Progenitor cell of endocrine pancreas (in vitro differentiated cells): Measurements from ENCODE around the gene GALNT8. TPM values are rescaled to one million over a fixed set of nuclear protein-coding genes. Genes with fewer than 3 reads are reported as not detected.
"Not testable (repeated sequence)": the region's sequence is repeated elsewhere in the genome, so short reads cannot be mapped to it uniquely, and the experiment has no call there.

ENCODE experiments used
- DNase-seq: peaks from one replicate; pipeline ENCODE4 v3.0.0; 2021; ENCODE audit warnings: low spot score; ENCODE audit not compliant: unreplicated experiment
- H3K27ac Mint-ChIP-seq: 2 replicates; pipeline ENCODE4 v1.8.0; 2021; ENCODE audit warnings: mild to moderate bottlenecking, moderate library complexity, mixed read lengths
- H3K27me3 Mint-ChIP-seq: 2 replicates; pipeline ENCODE4 v1.8.0; 2021; ENCODE audit warnings: mixed read lengths
- H3K36me3 Mint-ChIP-seq: 2 replicates; pipeline ENCODE4 v1.8.0; 2022; ENCODE audit warnings: mixed read lengths; ENCODE audit not compliant: insufficient read depth
- H3K4me1 Mint-ChIP-seq: 2 replicates; pipeline ENCODE4 v1.8.0; 2021; ENCODE audit warnings: low read depth, mixed read lengths
- H3K4me3 Mint-ChIP-seq: 2 replicates; pipeline ENCODE4 v1.8.0; 2021; ENCODE audit warnings: low read depth, mild to moderate bottlenecking, moderate library complexity, mixed read lengths
- H3K9me3 Mint-ChIP-seq: 2 replicates; pipeline ENCODE4 v1.8.0; 2021; ENCODE audit warnings: low read depth, mixed read lengths
- CTCF ChIP-seq: fragments of 200-600 bp; sonication (generic); IDR thresholded peaks from one replicate; pipeline ENCODE4 v1.5.0; 2021; ENCODE audit warnings: antibody characterized with exemption, mild to moderate bottlenecking; ENCODE audit not compliant: unreplicated experiment
- total RNA-seq: library from RNA; stranded (reverse); gene quantifications from 2 replicates; pipeline ENCODE4 v1.2.1, GENCODE V29; 2021

Gene GALNT8
- total RNA-seq, 1 donor from 2014 or later: 15.6 TPM

- no peak for DNase-seq
- H3K36me3 Mint-ChIP-seq: peaks cover 1% of the 10 kb centered on the region
- H3K9me3 Mint-ChIP-seq: peaks cover 11% of the 10 kb centered on the region
- H3K4me1 Mint-ChIP-seq: peaks cover 7% of the 10 kb centered on the region
- H3K27ac Mint-ChIP-seq: no peak overlapping the region
- peaks cover 12% of the 10 kb centered on the region for H3K27me3 Mint-ChIP-seq
- no peak for TF ChIP-seq CTCF
- no peak overlapping the region for H3K4me3 Mint-ChIP-seq
Observed at GRCh38 chr12:4710113-4710512, 10.1 kb upstream of the GALNT8 start.

GRCh38 chr12:4714879-4715278 is 5.3 kb upstream of the GALNT8 start:
- H3K4me1 Mint-ChIP-seq: peaks cover 1% of the 10 kb centered on the region
- DNase-seq: no peak
- H3K4me3 Mint-ChIP-seq: no peak overlapping the region
- no peaks in the 10 kb centered on the region for H3K36me3 Mint-ChIP-seq
- H3K9me3 Mint-ChIP-seq: no peaks in the 10 kb centered on the region
- no peak for TF ChIP-seq CTCF
- H3K27ac Mint-ChIP-seq: no peak overlapping the region
- peaks cover 14% of the 10 kb centered on the region for H3K27me3 Mint-ChIP-seq

- Mint-ChIP-seq H3K4me1 (peaks cover 11% of the 10 kb centered on the region), H3K27me3 (peaks cover 43% of the 10 kb centered on the region), H3K27ac (no peak overlapping the region), H3K9me3 (no peaks in the 10 kb centered on the region), H3K36me3 (no peaks in the 10 kb centered on the region), H3K4me3 (no peak overlapping the region)
- no peak for DNase-seq
- no peak for TF ChIP-seq CTCF
Observed at GRCh38 chr12:4717806-4718205, 2.4 kb upstream of the GALNT8 start.

- Mint-ChIP-seq H3K9me3 (no peaks in the 10 kb centered on the region), H3K27me3 (peaks cover 46% of the 10 kb centered on the region), H3K27ac (no peak overlapping the region), H3K36me3 (no peaks in the 10 kb centered on the region), H3K4me1 (peaks cover 11% of the 10 kb centered on the region), H3K4me3 (no peak overlapping the region)
- DNase-seq: no peak
- no peak for TF ChIP-seq CTCF
Observed at GRCh38 chr12:4720637-4720995, 416 bp downstream of the GALNT8 start.

GRCh38 chr12:4721587-4721986 is 1.4 kb downstream of the GALNT8 start:
- H3K9me3 Mint-ChIP-seq, H3K36me3 Mint-ChIP-seq, H3K27ac Mint-ChIP-seq, DNase-seq, H3K4me3 Mint-ChIP-seq: not testable (repeated sequence)
- peaks cover 46% of the 10 kb centered on the region for H3K27me3 Mint-ChIP-seq
- peaks cover 11% of the 10 kb centered on the region for H3K4me1 Mint-ChIP-seq

GRCh38 chr12:4723226-4723625 is 3.0 kb downstream of the GALNT8 start:
- DNase-seq: no peak
- H3K27ac Mint-ChIP-seq: no peak overlapping the region
- no peaks in the 10 kb centered on the region for H3K9me3 Mint-ChIP-seq
- H3K27me3 Mint-ChIP-seq: peaks cover 46% of the 10 kb centered on the region
- peaks cover 11% of the 10 kb centered on the region for H3K4me1 Mint-ChIP-seq
- peaks cover 11% of the 10 kb centered on the region for H3K36me3 Mint-ChIP-seq
- H3K4me3 Mint-ChIP-seq: no peak overlapping the region
- no peak for TF ChIP-seq CTCF
